Naive B cell (primary cell): ENCODE measurements around the gene GNG3. TPM values are rescaled to one million over a fixed set of nuclear protein-coding genes. Genes with fewer than 3 reads are reported as not detected.
"Not testable (repeated sequence)": the region's sequence is repeated elsewhere in the genome, so short reads cannot be mapped to it uniquely, and the experiment has no call there.

Experiments used
- ATAC-seq, 2 donors: fragments of 150-1000 bp; cut with Tn5 transposase; 2 replicates each; pipeline ENCODE4 v1.10.0; 2021; ENCODE audit warnings: low read depth in 2 of 2, mild to moderate bottlenecking in 2 of 2, moderate library complexity in 2 of 2
- DNase-seq: peaks from one replicate; pipeline ENCODE4 v3.0.0; 2022
- H3K27ac Mint-ChIP-seq, 6 donors: one replicate each; pipeline ENCODE4 v1.8.0; 2020 to 2022; ENCODE audit warnings: mild to moderate bottlenecking in 6 of 6, mixed read lengths in 6 of 6, moderate library complexity in 5 of 6, inconsistent platforms in 2 of 6
- H3K27me3 Mint-ChIP-seq, 3 donors: one replicate each; pipeline ENCODE4 v1.8.0; 2021 to 2022; ENCODE audit warnings: mixed read lengths in 3 of 3, mild to moderate bottlenecking in 1 of 3
- H3K36me3 Mint-ChIP-seq, 2 donors: one replicate each; pipeline ENCODE4 v1.8.0; 2020 to 2022; ENCODE audit warnings: mixed read lengths in 2 of 2, inconsistent platforms in 1 of 2, mild to moderate bottlenecking in 1 of 2
- H3K4me1 Mint-ChIP-seq, 3 donors: one replicate each; pipeline ENCODE4 v1.8.0; 2020 to 2022; ENCODE audit warnings: mixed read lengths in 3 of 3, inconsistent platforms in 1 of 3, mild to moderate bottlenecking in 1 of 3, moderate library complexity in 1 of 3
- H3K4me3 Mint-ChIP-seq, 8 donors: one replicate each; pipeline ENCODE4 v1.8.0; 2020 to 2022; ENCODE audit warnings: mild to moderate bottlenecking in 8 of 8, mixed read lengths in 8 of 8, moderate library complexity in 8 of 8, inconsistent platforms in 2 of 8
- H3K9me3 Mint-ChIP-seq, 7 donors: one replicate each; pipeline ENCODE4 v1.8.0; 2020 to 2022; ENCODE audit warnings: mixed read lengths in 7 of 7, mild to moderate bottlenecking in 5 of 7, inconsistent platforms in 2 of 7, moderate library complexity in 1 of 7
- polyA plus RNA-seq, 6 donors: library from polyadenylated mRNA; unstranded; fragments of 300-500 nt; fragmentation: Illumina TruSeq; gene quantifications; one replicate each; pipeline ENCODE4 v1.2.3, GENCODE V29; 2021; ENCODE audit warnings: low read depth in 6 of 6

GNG3 gene
- polyA plus RNA-seq, 6 donors from 2014 or later = 5.3 to 21.2 (median 16.9) TPM

DNA sequence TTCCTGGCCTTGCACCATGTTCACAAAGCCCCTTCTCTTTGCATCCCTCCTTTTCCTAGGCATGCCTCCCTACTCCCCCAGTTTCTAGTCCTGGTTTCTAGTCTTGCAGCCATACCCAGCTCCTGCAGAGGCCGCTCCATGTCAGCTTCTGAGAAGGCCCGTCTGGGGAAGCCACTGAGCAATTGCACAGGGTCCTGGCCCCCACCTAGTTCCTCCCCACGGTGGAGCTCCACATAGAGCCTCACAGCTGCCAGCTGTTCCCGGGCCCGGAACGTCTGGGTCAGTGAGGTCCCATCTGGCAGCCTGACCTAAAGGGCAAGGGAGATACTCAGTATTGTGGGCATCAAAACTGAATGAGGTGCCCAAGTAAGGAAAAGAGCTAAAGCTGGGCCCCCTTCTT is 30.8 kb upstream of the GNG3 start:
- peaks cover 26 to 59% (median 49%) of the 10 kb centered on the region in 3 donors for H3K4me1 Mint-ChIP-seq
- H3K9me3 Mint-ChIP-seq = no peaks in the 10 kb centered on the region
- ATAC-seq = no peak
- peaks cover 0 to 23% of the 10 kb centered on the region in 2 donors for H3K36me3 Mint-ChIP-seq
- peak overlapping the region in 1 of 6 donors; percentile 96 for H3K27ac Mint-ChIP-seq
- H3K4me3 Mint-ChIP-seq = peak overlapping the region; percentile 71 to 97 (median 91)
- no peaks in the 10 kb centered on the region for H3K27me3 Mint-ChIP-seq
- no peak for DNase-seq

DNA sequence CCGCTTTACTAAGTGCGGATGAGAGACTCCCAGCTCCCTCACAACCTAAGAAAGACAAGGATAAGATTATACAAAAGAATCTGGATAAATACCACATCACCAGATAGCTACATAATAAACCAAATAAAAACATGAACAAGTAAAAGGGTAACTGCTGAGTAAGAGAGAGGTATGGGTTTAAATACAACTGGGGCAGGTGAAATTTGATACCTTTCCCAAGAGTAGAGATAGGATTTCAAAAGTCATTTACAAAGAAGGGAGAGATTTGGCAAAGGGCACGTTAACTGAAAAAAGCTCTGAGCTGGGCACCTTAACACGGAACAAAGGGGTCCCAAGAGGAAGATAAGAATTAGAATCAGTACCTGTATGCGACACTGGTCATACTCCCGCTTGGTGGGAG is 30.3 kb upstream of the GNG3 start:
- Mint-ChIP-seq H3K4me3 (peak overlapping the region; percentile 71 to 97 (median 91)), H3K4me1 (peaks cover 26 to 58% (median 47%) of the 10 kb centered on the region in 3 donors)

GRCh38 chr11:62677714-62678113 is 29.8 kb upstream of the GNG3 start:
- no peak for DNase-seq
- no peaks in the 10 kb centered on the region for H3K27me3 Mint-ChIP-seq
- H3K36me3 Mint-ChIP-seq = peaks cover 0 to 21% of the 10 kb centered on the region in 2 donors
- no peak for ATAC-seq
- peak overlapping the region; percentile 75 to 99 (median 96) for H3K27ac Mint-ChIP-seq
- peak overlapping the region; percentile 75 to 97 (median 94) for H3K4me3 Mint-ChIP-seq
- no peaks in the 10 kb centered on the region for H3K9me3 Mint-ChIP-seq
- H3K4me1 Mint-ChIP-seq = peaks cover 26 to 52% (median 41%) of the 10 kb centered on the region in 3 donors

More for the DNA sequence above, 30.3 kb upstream of the GNG3 start:
- DNase-seq (no peak), ATAC-seq (no peak)
- Mint-ChIP-seq H3K36me3 (peaks cover 0 to 21% of the 10 kb centered on the region in 2 donors), H3K27ac (peak overlapping the region in 5 of 6 donors; percentile 25 to 98 (median 96)), H3K9me3 (no peaks in the 10 kb centered on the region), H3K27me3 (no peaks in the 10 kb centered on the region)

DNA sequence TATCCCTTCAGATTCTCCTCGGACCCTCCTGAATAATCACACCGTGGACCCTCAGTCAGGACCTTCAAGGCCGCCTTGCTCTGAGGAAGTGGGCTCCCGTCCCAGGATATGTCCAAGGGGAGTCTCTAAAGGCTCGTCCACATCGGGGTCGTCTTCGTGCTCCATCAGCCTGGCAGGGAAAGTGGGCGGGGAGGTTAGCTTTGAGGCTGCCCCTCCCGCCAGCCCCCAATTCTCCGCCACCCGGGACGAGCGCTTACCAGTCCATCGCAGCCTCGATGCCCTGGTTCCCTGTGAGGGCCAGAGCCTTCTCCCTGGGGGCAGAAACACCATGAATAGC is 29.1 kb upstream of the GNG3 start:
- DNase-seq = no peak
- Mint-ChIP-seq H3K27me3 (no peaks in the 10 kb centered on the region), H3K4me3 (peak overlapping the region; percentile 75 to 97 (median 94)), H3K9me3 (no peaks in the 10 kb centered on the region), H3K4me1 (peaks cover 26 to 46% (median 38%) of the 10 kb centered on the region in 3 donors), H3K36me3 (peaks cover 0 to 21% of the 10 kb centered on the region in 2 donors), H3K27ac (peak overlapping the region; percentile 91 to 99 (median 96))
- no peak for ATAC-seq

GRCh38 chr11:62678770-62679696 is 28.4 kb upstream of the GNG3 start, which contains the start of gene UBXN1:
UBXN1 (minus strand) TSS chr11:62679073; CDS start chr11:62678923, 150 bp downstream.
- peak within 1 kb of the TSS; percentile 75 to 97 (median 94) for H3K4me3 Mint-ChIP-seq
- H3K27ac Mint-ChIP-seq = peak within 1 kb of the TSS; percentile 91 to 99 (median 96)
- peak; percentile 85 for DNase-seq
- H3K4me1 Mint-ChIP-seq = peaks cover 26 to 44% (median 38%) of the 10 kb centered on the region in 3 donors
- ATAC-seq = peak; percentile 82 to 87
- no peaks in the 10 kb centered on the region for H3K9me3 Mint-ChIP-seq
- H3K27me3 Mint-ChIP-seq = no peaks in the 10 kb centered on the region
- peaks cover 0 to 21% of the 10 kb centered on the region in 2 donors for H3K36me3 Mint-ChIP-seq

GRCh38 chr11:62680825-62681240 is 26.6 kb upstream of the GNG3 start:
- Mint-ChIP-seq H3K4me3 (peak overlapping the region; percentile 52 to 95 (median 78)), H3K4me1 (peaks cover 22 to 35% (median 33%) of the 10 kb centered on the region in 3 donors), H3K27me3 (no peaks in the 10 kb centered on the region), H3K36me3 (peaks cover 0 to 13% of the 10 kb centered on the region in 2 donors), H3K27ac (peak overlapping the region in 4 of 6 donors; percentile 47 to 93 (median 81)), H3K9me3 (no peaks in the 10 kb centered on the region)
- ATAC-seq = peak; percentile 52 to 59
- DNase-seq = peak; percentile 28

DNA sequence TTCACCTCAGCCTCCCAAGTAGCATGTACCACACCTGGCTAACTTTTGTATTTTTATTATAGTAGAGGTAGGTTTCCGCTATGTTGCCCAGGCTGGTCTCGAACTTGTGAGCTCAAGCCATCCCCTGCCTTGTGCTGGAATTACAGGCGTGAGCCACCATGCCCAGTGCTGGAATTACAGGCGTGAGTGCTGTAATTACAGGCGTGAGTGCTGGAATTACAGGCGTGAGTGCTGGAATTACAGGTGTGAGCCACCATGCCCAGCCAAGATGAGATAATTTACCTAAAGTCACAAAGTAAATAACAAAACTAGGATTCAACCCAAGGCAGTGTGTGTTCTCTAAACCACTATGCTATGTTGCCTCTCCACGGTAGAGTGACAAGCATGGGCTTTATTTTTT is 25.0 kb upstream of the GNG3 start:
- Mint-ChIP-seq H3K9me3 (no peaks in the 10 kb centered on the region), H3K36me3 (peaks cover 0 to 6% of the 10 kb centered on the region in 2 donors), H3K27ac (no peak overlapping the region), H3K4me3 (no peak overlapping the region), H3K4me1 (peaks cover 15 to 19% (median 17%) of the 10 kb centered on the region in 3 donors), H3K27me3 (peaks cover 0 to 6% (median 4%) of the 10 kb centered on the region in 3 donors)
- ATAC-seq (no peak), DNase-seq (no peak)

DNA sequence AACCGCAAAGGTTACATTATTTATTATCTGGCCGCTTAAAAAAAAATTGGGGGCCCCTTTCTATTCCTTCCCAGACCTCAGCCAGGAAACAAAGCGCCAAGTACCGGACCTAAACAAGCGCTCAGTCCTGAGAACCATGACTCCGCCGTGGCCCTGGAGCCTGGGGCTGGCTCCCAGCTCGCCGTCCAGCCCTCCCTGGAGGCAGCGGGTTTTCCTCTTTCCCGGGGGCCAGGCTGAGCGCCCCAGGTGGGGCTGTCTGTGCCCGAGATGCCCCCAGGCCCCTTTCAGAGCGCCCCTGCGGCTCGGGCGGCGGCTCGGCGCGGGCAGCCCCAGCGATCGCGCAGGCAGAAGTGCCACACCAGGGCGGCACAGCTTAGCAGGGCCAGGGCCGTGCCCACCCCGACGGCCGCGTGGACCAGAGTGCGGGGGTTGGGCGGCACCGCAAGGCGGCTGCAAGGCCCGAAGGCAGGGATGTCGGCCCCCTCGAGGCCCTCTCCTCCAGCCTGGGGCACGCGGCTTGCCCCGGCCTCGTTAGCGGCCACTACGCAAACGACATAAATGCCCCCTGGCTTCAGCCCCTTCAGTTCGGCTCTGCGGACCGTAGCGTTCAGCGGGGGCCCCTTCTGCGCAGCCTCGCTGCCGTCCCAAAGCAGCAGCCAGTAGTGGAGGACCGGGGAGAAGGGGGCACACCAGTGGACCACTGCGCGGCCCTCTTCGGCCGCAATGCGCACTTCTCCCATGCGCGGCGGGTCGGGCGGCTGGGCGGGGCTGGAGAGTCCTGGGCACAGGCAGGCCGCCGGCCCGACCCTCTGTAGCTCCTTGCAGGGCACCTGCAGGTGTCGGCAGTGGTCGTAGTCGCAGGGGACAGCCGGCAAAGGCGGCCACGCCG is 19.7 kb upstream of the GNG3 start:
- H3K9me3 Mint-ChIP-seq = no peaks in the 10 kb centered on the region
- peak in 1 of 2 donors; percentile 33 for ATAC-seq
- H3K4me1 Mint-ChIP-seq = no peaks in the 10 kb centered on the region
- peak overlapping the region in 3 of 8 donors; percentile 25 to 30 (median 25) for H3K4me3 Mint-ChIP-seq
- H3K27ac Mint-ChIP-seq = no peak overlapping the region
- peaks cover 4 to 8% of the 10 kb centered on the region in 2 donors for H3K36me3 Mint-ChIP-seq
- H3K27me3 Mint-ChIP-seq = peaks cover 4 to 21% (median 8%) of the 10 kb centered on the region in 3 donors
- DNase-seq = no peak

GRCh38 chr11:62688491-62688890 is 19.0 kb upstream of the GNG3 start:
- Mint-ChIP-seq H3K9me3 (no peaks in the 10 kb centered on the region), H3K36me3 (peaks cover 4 to 8% of the 10 kb centered on the region in 2 donors), H3K27ac (no peak overlapping the region), H3K4me3 (no peak overlapping the region), H3K4me1 (no peaks in the 10 kb centered on the region), H3K27me3 (peaks cover 4 to 21% (median 8%) of the 10 kb centered on the region in 3 donors)
- ATAC-seq (no peak), DNase-seq (no peak)

DNA sequence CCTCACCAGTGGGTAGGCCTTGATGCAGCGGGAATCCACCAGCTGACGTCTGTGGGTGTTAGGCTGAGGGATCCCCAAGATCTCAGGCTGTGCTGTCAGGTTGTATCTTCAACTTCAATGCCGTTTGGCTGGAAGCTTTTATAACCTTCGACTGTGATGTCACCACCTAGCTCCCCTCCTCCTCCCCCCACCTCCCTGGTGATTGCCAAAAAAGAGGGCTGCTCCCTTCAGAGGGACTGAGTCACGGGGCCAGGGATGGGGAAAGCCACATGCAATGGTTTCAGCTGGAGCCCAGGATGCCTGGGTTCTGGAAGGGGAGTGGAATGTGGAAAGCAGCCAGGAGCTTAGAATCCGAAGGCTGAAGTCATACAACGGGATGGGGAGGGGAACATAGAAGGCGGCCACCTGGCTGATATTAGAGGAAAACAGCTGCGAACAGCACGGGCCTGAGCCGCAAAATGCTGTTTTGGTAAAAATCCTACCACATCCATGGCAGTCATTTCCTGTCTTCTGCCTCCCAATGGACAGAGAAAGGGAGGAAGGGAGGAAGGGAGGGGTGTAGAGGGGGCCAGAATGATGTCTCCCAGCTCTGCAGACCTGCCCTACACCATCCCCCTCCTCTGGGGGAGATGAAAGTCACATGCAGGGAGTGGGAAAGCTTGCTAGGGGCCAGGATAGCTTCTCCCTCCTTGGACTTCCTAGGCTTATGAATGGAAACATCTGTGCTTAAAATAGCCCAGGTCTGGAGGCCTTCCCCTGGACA is 17.9 kb upstream of the GNG3 start, which contains the start of gene LRRN4CL:
Gene LRRN4CL, minus strand, starts transcription at position 110 of the 763 bp plus-strand sequence. CDS start 1,022 bp downstream, outside the sequence.
- Mint-ChIP-seq H3K27ac (peak within 1 kb of the TSS in 2 of 6 donors; percentile 53 to 76), H3K4me1 (peaks cover 2 to 3% (median 3%) of the 10 kb centered on the region in 3 donors), H3K27me3 (peaks cover 4 to 21% (median 8%) of the 10 kb centered on the region in 3 donors), H3K4me3 (peak within 1 kb of the TSS in 1 of 8 donors; percentile 83), H3K9me3 (no peaks in the 10 kb centered on the region), H3K36me3 (peaks cover 4 to 8% of the 10 kb centered on the region in 2 donors)
- ATAC-seq (no peak), DNase-seq (no peak)

DNA sequence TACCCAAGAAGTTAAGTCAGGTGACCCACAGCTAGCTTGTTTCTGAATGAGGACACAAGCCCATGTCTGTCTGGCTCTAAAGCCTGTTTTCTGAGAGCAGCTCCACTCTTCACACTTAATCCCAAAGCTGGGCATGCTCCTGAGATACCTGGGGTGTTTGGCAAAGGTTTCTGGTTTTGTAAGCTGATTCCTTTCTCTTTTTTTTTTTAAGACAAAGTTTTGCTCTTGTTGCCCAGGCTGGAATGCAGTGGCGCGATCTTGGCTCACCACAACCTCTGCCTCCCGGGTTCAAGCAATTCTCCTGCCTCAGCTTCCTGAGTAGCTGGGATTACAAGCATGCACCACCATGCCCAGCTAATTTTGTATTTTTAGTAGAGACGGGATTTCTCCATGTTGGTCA is 13.9 kb upstream of the GNG3 start:
- DNase-seq, H3K4me3 Mint-ChIP-seq, H3K4me1 Mint-ChIP-seq, H3K36me3 Mint-ChIP-seq, H3K9me3 Mint-ChIP-seq, ATAC-seq, H3K27ac Mint-ChIP-seq, H3K27me3 Mint-ChIP-seq: not testable (repeated sequence)

DNA sequence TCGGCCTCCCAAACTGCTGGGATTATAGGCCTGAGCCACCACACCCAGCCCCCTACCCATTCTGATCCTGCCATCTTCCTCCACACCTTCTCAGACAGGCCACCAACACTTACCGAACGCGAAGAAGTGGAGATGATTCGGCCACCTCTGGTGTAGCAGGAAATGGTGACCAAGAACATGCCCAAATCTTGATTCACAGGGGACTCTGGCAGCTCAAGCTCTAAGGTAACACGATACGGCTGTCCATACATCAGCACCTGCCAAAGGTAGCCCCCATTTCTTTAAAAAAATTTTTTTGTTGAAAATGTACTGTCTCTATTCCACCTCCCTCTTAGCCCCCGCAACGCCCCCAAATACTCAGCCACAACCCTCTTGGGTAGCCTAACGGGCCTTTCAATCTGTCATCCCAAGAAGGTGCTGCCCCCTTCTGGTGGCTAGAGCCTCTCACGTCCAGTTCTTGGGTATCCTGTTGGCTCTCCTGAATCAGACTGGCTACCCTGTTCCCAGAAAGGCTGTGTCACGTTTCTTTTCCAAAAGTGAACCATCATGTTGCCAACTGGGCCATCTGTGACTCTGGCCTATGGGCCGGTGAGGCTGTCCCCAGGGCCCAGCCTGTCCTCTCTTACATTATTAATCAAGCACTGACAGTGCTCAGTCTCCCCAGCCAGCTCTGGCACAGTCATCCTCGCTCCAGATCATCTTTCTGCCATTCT is 12.9 kb upstream of the GNG3 start:
- ATAC-seq (peak; percentile 80 to 89), DNase-seq (peak; percentile 69)
- H3K27me3 Mint-ChIP-seq = no peaks in the 10 kb centered on the region
- peaks cover 4 to 8% of the 10 kb centered on the region in 2 donors for H3K36me3 Mint-ChIP-seq
- peaks cover 7 to 9% (median 7%) of the 10 kb centered on the region in 3 donors for H3K4me1 Mint-ChIP-seq
- peak overlapping the region in 2 of 6 donors; percentile 40 to 52 for H3K27ac Mint-ChIP-seq
- H3K9me3 Mint-ChIP-seq = no peaks in the 10 kb centered on the region
- H3K4me3 Mint-ChIP-seq = no peak overlapping the region
